Smooth muscle cell (in vitro differentiated cells): ENCODE data around the gene PRR7. TPM values are rescaled to one million over a fixed set of nuclear protein-coding genes. Genes with fewer than 3 reads are reported as not detected.

ENCODE experiments used
- DNase-seq: peaks from one replicate; lab custom pipeline; 2025; ENCODE audit not compliant: unreplicated experiment; lab: John Stamatoyannopoulos, UW
- H2AFZ ChIP-seq: fragments of 200-600 bp; sonication (generic); 2 replicates; pipeline ENCODE4 v1.6.0; 2016; ENCODE audit warnings: antibody characterized with exemption, low read depth, mild to moderate bottlenecking
- H3F3A ChIP-seq: fragments of 200-600 bp; sonication (generic); 2 replicates; pipeline ENCODE4 v1.6.0; 2017; ENCODE audit warnings: antibody characterized with exemption, low read depth
- H3K27ac ChIP-seq: fragments of 200-600 bp; sonication (generic); 2 replicates; pipeline ENCODE4 v1.5.1; 2016; ENCODE audit warnings: low read depth, mild to moderate bottlenecking
- H3K27me3 ChIP-seq: fragments of 200-600 bp; sonication (generic); 2 replicates; pipeline ENCODE4 v1.6.1; 2016; ENCODE audit warnings: low read depth, mild to moderate bottlenecking
- H3K36me3 ChIP-seq: fragments of 200-600 bp; sonication (generic); 2 replicates; pipeline ENCODE4 v1.5.1; 2016; ENCODE audit warnings: low read depth
- H3K4me1 ChIP-seq: fragments of 200-600 bp; sonication (generic); 2 replicates; pipeline ENCODE4 v1.5.1; 2016; ENCODE audit warnings: low read depth
- H3K4me2 ChIP-seq: fragments of 200-600 bp; sonication (generic); 2 replicates; pipeline ENCODE4 v1.6.0; 2016; ENCODE audit warnings: mild to moderate bottlenecking
- H3K4me3 ChIP-seq: fragments of 200-600 bp; sonication (generic); 2 replicates; pipeline ENCODE4 v1.5.1; 2016; ENCODE audit warnings: mild to moderate bottlenecking
- H3K79me2 ChIP-seq: fragments of 200-600 bp; sonication (generic); 2 replicates; pipeline ENCODE4 v1.6.0; 2016; ENCODE audit warnings: low read depth, mild to moderate bottlenecking
- H3K9ac ChIP-seq: fragments of 200-600 bp; sonication (generic); 2 replicates; pipeline ENCODE4 v1.6.0; 2016; ENCODE audit warnings: low read depth
- H3K9me3 ChIP-seq: fragments of 200-600 bp; sonication (generic); replicated peaks from 2 replicates; pipeline ENCODE4 v1.5.1; 2016; ENCODE audit warnings: low read depth
- H4K20me1 ChIP-seq: fragments of 200-600 bp; sonication (generic); 2 replicates; pipeline ENCODE4 v1.6.0; 2016; ENCODE audit warnings: low read depth
- WGBS: methylation state at CpG from one replicate; pipeline ENCODE4 v1.1.7; 2016; ENCODE audit warnings: low lambda C conversion rate; 5-methylcytosine and 5-hydroxymethylcytosine counted together
- polyA plus RNA-seq: library from polyadenylated mRNA; unstranded; fragments of >200 nt; fragmentation: Nextera tagmentation; extraction: Ambion mirVana; gene quantifications from 2 replicates; pipeline ENCODE4 v1.2.1, GENCODE V29; 2016
- total RNA-seq: library from RNA; depleted of rRNA; stranded (reverse); fragments of >200 nt; gene quantifications from 2 replicates; pipeline ENCODE4 v1.2.3, GENCODE V29; 2014
- TF ChIP-seq, protein P1 (sequence below): fragments of 200-600 bp; sonication (generic); IDR thresholded peaks from 2 replicates; pipeline ENCODE4 v1.5.1; 2017; ENCODE audit warnings: borderline replicate concordance, mild to moderate bottlenecking, antibody characterized with exemption; ENCODE audit not compliant: insufficient read depth, poor library complexity, severe bottlenecking

PRR7 gene
- total and polyA plus RNA-seq, 2 experiments from 2014 or later, result 6.5 to 31.9 TPM

DNA sequence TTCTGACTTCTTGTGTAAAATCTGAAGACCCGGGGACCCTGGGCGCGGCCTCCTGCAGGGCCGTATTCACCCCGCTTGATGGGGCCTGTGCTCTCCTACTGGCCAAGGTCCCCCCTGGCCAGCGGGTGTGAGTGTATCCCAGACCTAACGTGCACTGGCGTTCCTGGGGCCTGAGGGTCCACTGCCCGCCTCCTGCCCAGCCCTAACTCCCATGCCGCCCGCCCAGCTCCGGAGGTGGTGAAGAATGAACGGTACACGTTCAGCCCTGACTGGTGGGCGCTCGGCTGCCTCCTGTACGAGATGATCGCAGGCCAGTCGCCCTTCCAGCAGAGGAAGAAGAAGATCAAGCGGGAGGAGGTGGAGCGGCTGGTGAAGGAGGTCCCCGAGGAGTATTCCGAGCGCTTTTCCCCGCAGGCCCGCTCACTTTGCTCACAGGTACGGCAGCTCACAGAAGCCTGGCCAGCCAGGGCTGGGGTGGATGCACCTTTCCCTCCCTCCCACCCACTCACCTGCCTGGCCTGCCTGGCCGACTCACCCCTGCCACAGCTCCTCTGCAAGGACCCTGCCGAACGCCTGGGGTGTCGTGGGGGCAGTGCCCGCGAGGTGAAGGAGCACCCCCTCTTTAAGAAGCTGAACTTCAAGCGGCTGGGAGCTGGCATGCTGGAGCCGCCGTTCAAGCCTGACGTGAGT, 10.6 kb upstream of the PRR7 start:
- Histone ChIP-seq H4K20me1 (no peaks in the 10 kb centered on the region), H3K36me3 (no peaks in the 10 kb centered on the region), H3F3A (no peaks in the 10 kb centered on the region), H3K4me3 (no peak overlapping the region), H3K27me3 (no peaks in the 10 kb centered on the region), H3K4me1 (no peaks in the 10 kb centered on the region), H3K27ac (no peak overlapping the region), H3K79me2 (no peaks in the 10 kb centered on the region), H3K4me2 (no peak overlapping the region), H2AFZ (no peak overlapping the region), H3K9me3 (no peaks in the 10 kb centered on the region), H3K9ac (no peak overlapping the region)
- WGBS, result 94% methylated on average over 36 of the region's 37 CpGs
- TF ChIP-seq, protein P1, sequence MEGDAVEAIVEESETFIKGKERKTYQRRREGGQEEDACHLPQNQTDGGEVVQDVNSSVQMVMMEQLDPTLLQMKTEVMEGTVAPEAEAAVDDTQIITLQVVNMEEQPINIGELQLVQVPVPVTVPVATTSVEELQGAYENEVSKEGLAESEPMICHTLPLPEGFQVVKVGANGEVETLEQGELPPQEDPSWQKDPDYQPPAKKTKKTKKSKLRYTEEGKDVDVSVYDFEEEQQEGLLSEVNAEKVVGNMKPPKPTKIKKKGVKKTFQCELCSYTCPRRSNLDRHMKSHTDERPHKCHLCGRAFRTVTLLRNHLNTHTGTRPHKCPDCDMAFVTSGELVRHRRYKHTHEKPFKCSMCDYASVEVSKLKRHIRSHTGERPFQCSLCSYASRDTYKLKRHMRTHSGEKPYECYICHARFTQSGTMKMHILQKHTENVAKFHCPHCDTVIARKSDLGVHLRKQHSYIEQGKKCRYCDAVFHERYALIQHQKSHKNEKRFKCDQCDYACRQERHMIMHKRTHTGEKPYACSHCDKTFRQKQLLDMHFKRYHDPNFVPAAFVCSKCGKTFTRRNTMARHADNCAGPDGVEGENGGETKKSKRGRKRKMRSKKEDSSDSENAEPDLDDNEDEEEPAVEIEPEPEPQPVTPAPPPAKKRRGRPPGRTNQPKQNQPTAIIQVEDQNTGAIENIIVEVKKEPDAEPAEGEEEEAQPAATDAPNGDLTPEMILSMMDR, result no peak
- no peak for DNase-seq

DNA sequence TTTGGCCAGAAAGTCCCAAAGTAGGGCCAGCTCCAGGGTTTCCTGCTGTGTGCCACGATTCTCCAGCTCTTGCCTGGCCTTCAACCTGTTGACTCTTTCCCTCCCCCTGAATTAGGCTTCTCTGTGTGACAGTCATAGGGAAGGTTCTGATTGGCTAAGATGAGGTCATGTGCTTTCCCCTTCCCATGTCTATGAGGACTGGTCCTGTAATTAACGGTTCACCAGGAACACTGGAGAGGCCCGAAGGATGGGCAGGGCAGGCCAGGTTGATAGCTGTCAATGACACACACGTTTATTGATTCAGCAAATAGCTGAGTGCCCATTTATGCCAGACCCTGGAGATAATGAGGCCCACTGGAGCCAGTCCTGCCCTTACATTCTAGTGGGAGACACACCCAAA, 9.0 kb upstream of the PRR7 start:
- no peaks in the 10 kb centered on the region for H3K79me2 ChIP-seq
- H4K20me1 ChIP-seq, result no peaks in the 10 kb centered on the region
- no peaks in the 10 kb centered on the region for H3K36me3 ChIP-seq
- H3K27ac ChIP-seq, result no peak overlapping the region
- H3F3A ChIP-seq, result no peaks in the 10 kb centered on the region
- no peak overlapping the region for H3K4me2 ChIP-seq
- DNase-seq, result no peak
- H3K4me3 ChIP-seq, result no peak overlapping the region
- no peaks in the 10 kb centered on the region for H3K27me3 ChIP-seq
- WGBS, result 83% methylated on average over 4 of the region's 4 CpGs
- no peak overlapping the region for H3K9ac ChIP-seq
- TF ChIP-seq, protein P1, result no peak
- no peak overlapping the region for H2AFZ ChIP-seq
- no peaks in the 10 kb centered on the region for H3K9me3 ChIP-seq
- H3K4me1 ChIP-seq, result no peaks in the 10 kb centered on the region

DNA sequence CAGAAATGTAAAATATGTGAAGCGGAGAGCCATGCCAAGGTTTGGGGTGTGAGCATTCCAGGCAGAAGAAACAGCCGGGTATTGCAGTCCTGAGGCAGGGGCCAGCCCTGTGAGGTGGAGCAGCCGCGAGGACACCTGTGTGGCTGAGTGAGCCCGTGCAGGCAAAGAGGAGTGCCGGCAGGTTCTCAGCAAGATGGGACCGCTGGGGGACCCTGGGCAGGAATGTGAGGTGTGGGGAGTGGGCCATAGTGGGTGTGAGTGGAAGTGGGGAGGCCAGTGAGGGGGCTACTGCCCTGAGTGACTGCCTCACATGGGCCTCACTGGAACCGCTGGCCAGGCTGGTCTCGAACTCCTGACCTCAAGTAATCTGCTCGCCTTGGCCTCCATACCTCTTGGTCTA, 8.1 kb upstream of the PRR7 start:
- Histone ChIP-seq H3K27ac (no peak overlapping the region), H3K79me2 (no peaks in the 10 kb centered on the region), H3K4me1 (no peaks in the 10 kb centered on the region), H2AFZ (no peak overlapping the region), H4K20me1 (no peaks in the 10 kb centered on the region), H3K4me2 (no peak overlapping the region), H3K27me3 (no peaks in the 10 kb centered on the region), H3F3A (no peaks in the 10 kb centered on the region), H3K36me3 (no peaks in the 10 kb centered on the region), H3K9ac (no peak overlapping the region), H3K4me3 (no peak overlapping the region), H3K9me3 (no peaks in the 10 kb centered on the region)
- TF ChIP-seq, protein P1, result no peak
- DNase-seq, result no peak
- 96% methylated on average over 10 of the region's 10 CpGs for WGBS

DNA sequence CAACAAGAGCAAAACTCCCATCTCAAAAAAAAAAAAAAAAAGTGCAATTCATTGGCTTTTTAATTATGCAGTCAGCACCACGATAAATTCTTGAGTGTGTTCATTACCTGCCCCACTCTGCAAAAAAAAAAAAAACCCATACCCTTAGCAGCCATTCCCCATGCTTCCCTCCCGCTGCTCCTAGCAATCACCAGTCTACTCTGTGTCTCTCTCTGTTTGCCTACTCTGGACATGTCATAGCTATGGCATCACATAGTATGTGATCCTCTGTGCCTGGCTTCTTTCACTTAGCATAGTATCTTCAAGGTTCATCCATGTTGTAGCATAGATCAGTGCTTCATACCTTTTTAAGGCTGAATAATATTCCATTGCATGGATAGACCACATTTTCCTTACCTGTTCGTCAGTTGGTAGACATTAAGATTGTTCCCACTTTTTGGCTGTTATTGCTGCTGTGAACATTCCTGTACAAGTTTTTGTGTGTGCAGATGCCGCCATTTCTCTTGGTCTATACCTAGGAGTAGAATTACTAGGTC, 7.0 kb upstream of the PRR7 start:
- Histone ChIP-seq H3K36me3 (no peaks in the 10 kb centered on the region), H3K4me1 (no peaks in the 10 kb centered on the region), H3K27me3 (no peaks in the 10 kb centered on the region), H3K4me3 (no peak overlapping the region), H3K4me2 (no peak overlapping the region), H3F3A (no peaks in the 10 kb centered on the region), H3K79me2 (no peaks in the 10 kb centered on the region), H3K9me3 (no peaks in the 10 kb centered on the region), H3K27ac (no peak overlapping the region), H4K20me1 (no peaks in the 10 kb centered on the region), H2AFZ (no peak overlapping the region), H3K9ac (no peak overlapping the region)
- TF ChIP-seq, protein P1, result no peak
- 96% methylated on average over 4 of the region's 4 CpGs for WGBS
- DNase-seq, result no peak
